HepG2 (cell line): ENCODE measurements around the gene MEPCE. TPM values are rescaled to one million over a fixed set of nuclear protein-coding genes. Genes with fewer than 3 reads are reported as not detected.

Experiments used
- ATM ChIP-seq: fragments of 450-650 bp; IDR thresholded peaks from 2 replicates; pipeline ENCODE4 v1.7.1; 2017; ENCODE audit warnings: mild to moderate bottlenecking, borderline replicate concordance
- CHD4 ChIP-seq: fragments of 200-600 bp; sonication (generic); IDR thresholded peaks from 2 replicates; pipeline ENCODE4 v1.7.0; 2017; ENCODE audit warnings: mild to moderate bottlenecking, low read length, borderline replicate concordance
- HCFC1 ChIP-seq: fragments of 150-350 bp; IDR thresholded peaks from 2 replicates; pipeline ENCODE4 v1.6.1; 2014; ENCODE audit warnings: low read depth, low read length
- JDP2 ChIP-seq: sonication (generic); formaldehyde crosslinking; IDR thresholded peaks from 2 replicates; pipeline ENCODE4 v1.8.1; 2022; ENCODE audit warnings: missing genetic modification reagents, borderline replicate concordance
- JUNB ChIP-seq: sonication (generic); formaldehyde crosslinking; IDR thresholded peaks from 2 replicates; pipeline ENCODE4 v1.8.0; 2022; ENCODE audit warnings: missing genetic modification reagents, mild to moderate bottlenecking, borderline replicate concordance
- KLF15 ChIP-seq: sonication (generic); formaldehyde crosslinking; IDR thresholded peaks from 2 replicates; pipeline ENCODE4 v1.8.1; 2023; ENCODE audit warnings: borderline replicate concordance, mild to moderate bottlenecking, inconsistent platforms, missing genetic modification reagents, mixed read lengths
- MEIS2 ChIP-seq: sonication (generic); formaldehyde crosslinking; IDR thresholded peaks from 2 replicates; pipeline ENCODE4 v1.9.0; 2021; ENCODE audit warnings: mild to moderate bottlenecking, missing genetic modification reagents
- NFATC3 ChIP-seq: sonication (generic); formaldehyde crosslinking; IDR thresholded peaks from 2 replicates; pipeline ENCODE4 v1.5.1; 2020; ENCODE audit warnings: mild to moderate bottlenecking, missing genetic modification reagents
- NFIB ChIP-seq: sonication (generic); formaldehyde crosslinking; IDR thresholded peaks from 2 replicates; pipeline ENCODE4 v1.9.0; 2021; ENCODE audit warnings: missing genetic modification reagents, mild to moderate bottlenecking, borderline replicate concordance
- RNF2 ChIP-seq: fragments of 450-650 bp; conservative IDR thresholded peaks from 2 replicates; pipeline ENCODE4 v1.6.1; 2016; ENCODE audit warnings: low read depth
- SYNCRIP ChIP-seq: fragments of 200-400 bp; formaldehyde crosslinking; IDR thresholded peaks from 2 replicates; pipeline ENCODE4 v1.6.1; 2018; ENCODE audit warnings: mild to moderate bottlenecking, low read depth, low read length; ENCODE audit not compliant: insufficient read depth
- TEAD2 ChIP-seq: sonication (generic); formaldehyde crosslinking; IDR thresholded peaks from 2 replicates; pipeline ENCODE4 v1.9.0; 2021; ENCODE audit warnings: missing genetic modification reagents
- TGIF2 ChIP-seq: IDR thresholded peaks from 2 replicates; pipeline ENCODE4 v1.6.1; 2016; ENCODE audit warnings: control low read depth, missing compliant biosample characterization
- ZNF235 ChIP-seq: sonication (generic); formaldehyde crosslinking; IDR thresholded peaks from 2 replicates; pipeline ENCODE4 v1.8.1; 2023; ENCODE audit warnings: mild to moderate bottlenecking, missing genetic modification reagents, borderline replicate concordance
- ZNF296 ChIP-seq: sonication (generic); formaldehyde crosslinking; conservative IDR thresholded peaks from 2 replicates; pipeline ENCODE4 v1.5.0; 2020; ENCODE audit warnings: mild to moderate bottlenecking, missing genetic modification reagents
- ZNF546 ChIP-seq: sonication (generic); formaldehyde crosslinking; conservative IDR thresholded peaks from 2 replicates; pipeline ENCODE4 v1.8.1; 2023; ENCODE audit warnings: mild to moderate bottlenecking, missing genetic modification reagents
- ZNF788 ChIP-seq: sonication (generic); formaldehyde crosslinking; IDR thresholded peaks from 2 replicates; pipeline ENCODE4 v1.5.0; 2020; ENCODE audit warnings: mild to moderate bottlenecking, missing genetic modification reagents, borderline replicate concordance
- ZNF850 ChIP-seq: sonication (generic); formaldehyde crosslinking; conservative IDR thresholded peaks from 2 replicates; pipeline ENCODE4 v1.9.0; 2021; ENCODE audit warnings: mild to moderate bottlenecking, missing genetic modification reagents
- polyA plus RNA-seq, 8 experiments: library from polyadenylated mRNA; depleted of rRNA in 3 of 8; stranded (reverse) in 7 of 8; unstranded in 1 of 8; fragments of >200 nt; fragmentation: Illumina TruSeq in 4 of 8; extraction: Trizol in 4 of 8; gene quantifications; 2 replicates each; pipeline versions ENCODE4 v1.2.1 to v1.2.3, GENCODE V29; 2011 to 2016; ENCODE audit warnings: low read depth in 4 of 8, missing spikeins in 1 of 8, mixed read lengths in 1 of 8; ENCODE audit not compliant: insufficient read depth in 1 of 8
- total RNA-seq, 5 experiments: library from RNA; depleted of rRNA; stranded (reverse); fragments of >200 nt; fragmentation: Illumina TruSeq; extraction: Trizol; gene quantifications; 2 replicates each; pipeline ENCODE4 v1.2.3, GENCODE V29; 2016; ENCODE audit warnings: low read depth in 1 of 5
- TF ChIP-seq, protein P1 (sequence below): sonication (generic); formaldehyde crosslinking; IDR thresholded peaks from 2 replicates; pipeline ENCODE4 v1.5.0; 2020; ENCODE audit warnings: missing genetic modification reagents
- TF ChIP-seq, protein P2 (sequence below): sonication (generic); formaldehyde crosslinking; IDR thresholded peaks from 2 replicates; pipeline ENCODE4 v1.4.0; 2020; ENCODE audit warnings: missing genetic modification reagents
- TF ChIP-seq, protein P3 (sequence below): sonication (generic); formaldehyde crosslinking; conservative IDR thresholded peaks from 2 replicates; pipeline ENCODE4 v1.8.0; 2022; ENCODE audit warnings: mild to moderate bottlenecking, moderate library complexity, missing genetic modification reagents
- TF ChIP-seq, protein P4 (sequence below): IDR thresholded peaks from 2 replicates; pipeline ENCODE4 v1.6.1; 2016; ENCODE audit warnings: missing biosample characterization, missing genetic modification reagents, low read depth
- TF ChIP-seq, protein P5 (sequence below): sonication (generic); formaldehyde crosslinking; IDR thresholded peaks from 2 replicates; pipeline ENCODE4 v1.4.0; 2020; ENCODE audit warnings: missing genetic modification reagents, borderline replicate concordance
- TF ChIP-seq, protein P6 (sequence below): sonication (generic); formaldehyde crosslinking; IDR thresholded peaks from 2 replicates; pipeline ENCODE4 v1.4.0; 2020; ENCODE audit warnings: mild to moderate bottlenecking, missing genetic modification reagents

MEPCE gene
- total and polyA plus RNA-seq, 2 of the 13 experiments (the other 11 are each of a cell fraction or from before 2014, with no cell fraction given), result 12.3 to 26.0 TPM

DNA sequence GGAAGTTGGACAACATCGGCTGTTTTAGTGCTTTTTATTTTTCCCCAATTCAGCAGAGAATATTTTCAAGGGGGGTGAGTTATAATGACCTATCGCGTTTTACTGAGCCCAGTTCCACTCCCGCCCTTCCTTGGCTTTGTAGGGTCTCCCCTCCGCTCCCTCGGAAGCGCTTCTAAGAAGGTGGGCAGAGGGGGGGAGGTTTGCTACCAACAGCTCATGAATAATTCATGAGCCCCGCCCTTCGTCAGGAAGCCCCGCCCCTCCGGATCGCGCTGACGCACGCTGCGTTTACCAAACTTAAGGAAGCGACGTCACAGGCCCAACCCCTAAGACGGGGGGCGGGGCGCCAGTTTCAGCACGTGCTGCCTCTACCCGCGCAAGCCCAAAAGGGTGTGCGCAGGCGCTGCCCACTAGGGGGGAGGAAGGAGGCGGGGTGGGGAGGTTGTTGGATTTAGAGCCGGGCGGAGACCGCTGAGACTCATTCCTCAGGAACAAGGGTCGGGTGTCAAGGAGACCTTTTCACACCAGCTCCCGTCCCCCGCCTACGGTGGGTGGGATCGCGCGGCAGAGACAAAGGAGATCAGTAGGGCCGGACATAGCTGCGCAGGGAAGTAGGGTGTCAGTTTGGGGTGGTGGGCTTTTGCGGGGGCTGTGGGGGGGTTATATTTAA, 529 bp upstream of the MEPCE start (continued):
- TF ChIP-seq ZNF850 (CRISPR knock-in tag), result no peak
- TF ChIP-seq, protein P1, sequence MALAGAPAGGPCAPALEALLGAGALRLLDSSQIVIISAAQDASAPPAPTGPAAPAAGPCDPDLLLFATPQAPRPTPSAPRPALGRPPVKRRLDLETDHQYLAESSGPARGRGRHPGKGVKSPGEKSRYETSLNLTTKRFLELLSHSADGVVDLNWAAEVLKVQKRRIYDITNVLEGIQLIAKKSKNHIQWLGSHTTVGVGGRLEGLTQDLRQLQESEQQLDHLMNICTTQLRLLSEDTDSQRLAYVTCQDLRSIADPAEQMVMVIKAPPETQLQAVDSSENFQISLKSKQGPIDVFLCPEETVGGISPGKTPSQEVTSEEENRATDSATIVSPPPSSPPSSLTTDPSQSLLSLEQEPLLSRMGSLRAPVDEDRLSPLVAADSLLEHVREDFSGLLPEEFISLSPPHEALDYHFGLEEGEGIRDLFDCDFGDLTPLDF, result peak; percentile 27; the same call in 1 of the 2 replicates
- TF ChIP-seq, protein P2, sequence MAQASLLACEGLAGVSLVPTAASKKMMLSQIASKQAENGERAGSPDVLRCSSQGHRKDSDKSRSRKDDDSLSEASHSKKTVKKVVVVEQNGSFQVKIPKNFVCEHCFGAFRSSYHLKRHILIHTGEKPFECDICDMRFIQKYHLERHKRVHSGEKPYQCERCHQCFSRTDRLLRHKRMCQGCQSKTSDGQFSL (CRISPR knock-in tag), result peak; percentile 76
- TF ChIP-seq NFATC3, result peak; percentile 36
- TF ChIP-seq ZNF296 (CRISPR knock-in tag), result no peak
- 0 out of 2 replicates have a peak, but pooled peaks have one; percentile 24 for TF ChIP-seq TGIF2 (CRISPR knock-in tag)
- TF ChIP-seq MEIS2 (CRISPR knock-in tag), result no peak
- TF ChIP-seq HCFC1, result no peak; the same call in 1 of the 2 replicates
- TF ChIP-seq ZNF235 (CRISPR knock-in tag), result no peak
- TF ChIP-seq ATM, result no peak
- TF ChIP-seq, protein P3, sequence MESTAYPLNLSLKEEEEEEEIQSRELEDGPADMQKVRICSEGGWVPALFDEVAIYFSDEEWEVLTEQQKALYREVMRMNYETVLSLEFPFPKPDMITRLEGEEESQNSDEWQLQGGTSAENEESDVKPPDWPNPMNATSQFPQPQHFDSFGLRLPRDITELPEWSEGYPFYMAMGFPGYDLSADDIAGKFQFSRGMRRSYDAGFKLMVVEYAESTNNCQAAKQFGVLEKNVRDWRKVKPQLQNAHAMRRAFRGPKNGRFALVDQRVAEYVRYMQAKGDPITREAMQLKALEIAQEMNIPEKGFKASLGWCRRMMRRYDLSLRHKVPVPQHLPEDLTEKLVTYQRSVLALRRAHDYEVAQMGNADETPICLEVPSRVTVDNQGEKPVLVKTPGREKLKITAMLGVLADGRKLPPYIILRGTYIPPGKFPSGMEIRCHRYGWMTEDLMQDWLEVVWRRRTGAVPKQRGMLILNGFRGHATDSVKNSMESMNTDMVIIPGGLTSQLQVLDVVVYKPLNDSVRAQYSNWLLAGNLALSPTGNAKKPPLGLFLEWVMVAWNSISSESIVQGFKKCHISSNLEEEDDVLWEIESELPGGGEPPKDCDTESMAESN, result peak; percentile 3; the same call in 1 of the 2 replicates
- TF ChIP-seq JDP2, result no peak
- TF ChIP-seq TEAD2 (CRISPR knock-in tag), result no peak
- no peak for TF ChIP-seq CHD4
- no peak for TF ChIP-seq RNF2
- TF ChIP-seq, protein P4, sequence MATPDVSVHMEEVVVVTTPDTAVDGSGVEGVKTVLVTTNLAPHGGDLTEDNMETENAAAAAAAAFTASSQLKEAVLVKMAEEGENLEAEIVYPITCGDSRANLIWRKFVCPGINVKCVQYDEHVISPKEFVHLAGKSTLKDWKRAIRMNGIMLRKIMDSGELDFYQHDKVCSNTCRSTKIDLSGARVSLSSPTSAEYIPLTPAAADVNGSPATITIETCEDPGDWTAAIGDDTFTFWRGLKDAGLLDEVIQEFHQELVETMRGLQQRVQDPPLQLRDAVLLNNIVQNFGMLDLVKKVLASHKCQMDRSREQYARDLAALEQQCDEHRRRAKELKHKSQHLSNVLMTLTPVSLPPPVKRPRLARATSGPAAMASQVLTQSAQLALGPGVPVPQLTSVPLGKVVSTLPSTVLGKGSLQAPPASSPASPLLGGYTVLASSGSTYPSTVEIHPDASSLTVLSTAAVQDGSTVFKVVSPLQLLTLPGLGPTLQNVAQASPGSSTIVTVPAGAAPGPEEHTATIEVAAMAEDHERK (CRISPR knock-in tag), result peak; percentile 75
- no peak for TF ChIP-seq ZNF546 (CRISPR knock-in tag)
- TF ChIP-seq, protein P5, sequence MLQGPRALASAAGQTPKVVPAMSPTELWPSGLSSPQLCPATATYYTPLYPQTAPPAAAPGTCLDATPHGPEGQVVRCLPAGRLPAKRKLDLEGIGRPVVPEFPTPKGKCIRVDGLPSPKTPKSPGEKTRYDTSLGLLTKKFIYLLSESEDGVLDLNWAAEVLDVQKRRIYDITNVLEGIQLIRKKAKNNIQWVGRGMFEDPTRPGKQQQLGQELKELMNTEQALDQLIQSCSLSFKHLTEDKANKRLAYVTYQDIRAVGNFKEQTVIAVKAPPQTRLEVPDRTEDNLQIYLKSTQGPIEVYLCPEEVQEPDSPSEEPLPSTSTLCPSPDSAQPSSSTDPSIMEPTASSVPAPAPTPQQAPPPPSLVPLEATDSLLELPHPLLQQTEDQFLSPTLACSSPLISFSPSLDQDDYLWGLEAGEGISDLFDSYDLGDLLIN (CRISPR knock-in tag), result no peak
- no peak for TF ChIP-seq JUNB (CRISPR knock-in tag)
- no peak for TF ChIP-seq ZNF788 (CRISPR knock-in tag)
- no peak for TF ChIP-seq NFIB
- TF ChIP-seq SYNCRIP, result no peak
- no peak for TF ChIP-seq KLF15
- TF ChIP-seq, protein P6, sequence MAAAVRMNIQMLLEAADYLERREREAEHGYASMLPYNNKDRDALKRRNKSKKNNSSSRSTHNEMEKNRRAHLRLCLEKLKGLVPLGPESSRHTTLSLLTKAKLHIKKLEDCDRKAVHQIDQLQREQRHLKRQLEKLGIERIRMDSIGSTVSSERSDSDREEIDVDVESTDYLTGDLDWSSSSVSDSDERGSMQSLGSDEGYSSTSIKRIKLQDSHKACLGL (CRISPR knock-in tag), result no peak; the same call in 1 of the 2 replicates
